ENCODE measurements around the gene APOL4.
"Not testable (repeated sequence)": the region's sequence is repeated elsewhere in the genome, so short reads cannot be mapped to it uniquely, and the experiment has no call there.

APOL4 gene, protein sequence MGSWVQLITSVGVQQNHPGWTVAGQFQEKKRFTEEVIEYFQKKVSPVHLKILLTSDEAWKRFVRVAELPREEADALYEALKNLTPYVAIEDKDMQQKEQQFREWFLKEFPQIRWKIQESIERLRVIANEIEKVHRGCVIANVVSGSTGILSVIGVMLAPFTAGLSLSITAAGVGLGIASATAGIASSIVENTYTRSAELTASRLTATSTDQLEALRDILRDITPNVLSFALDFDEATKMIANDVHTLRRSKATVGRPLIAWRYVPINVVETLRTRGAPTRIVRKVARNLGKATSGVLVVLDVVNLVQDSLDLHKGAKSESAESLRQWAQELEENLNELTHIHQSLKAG
- 0.99 to 97.1 (median 19.9) reads per million in 18 experiments for total RNA-seq

GRCh38 chr22:36201630-36202319 lies at the start of gene APOL4:
TSS of gene APOL4 (minus strand) at chr22:36201809. CDS start at chr22:36201734, 75 bp downstream.
- DNase-seq, result peak; percentile 79 to 92

DNA sequence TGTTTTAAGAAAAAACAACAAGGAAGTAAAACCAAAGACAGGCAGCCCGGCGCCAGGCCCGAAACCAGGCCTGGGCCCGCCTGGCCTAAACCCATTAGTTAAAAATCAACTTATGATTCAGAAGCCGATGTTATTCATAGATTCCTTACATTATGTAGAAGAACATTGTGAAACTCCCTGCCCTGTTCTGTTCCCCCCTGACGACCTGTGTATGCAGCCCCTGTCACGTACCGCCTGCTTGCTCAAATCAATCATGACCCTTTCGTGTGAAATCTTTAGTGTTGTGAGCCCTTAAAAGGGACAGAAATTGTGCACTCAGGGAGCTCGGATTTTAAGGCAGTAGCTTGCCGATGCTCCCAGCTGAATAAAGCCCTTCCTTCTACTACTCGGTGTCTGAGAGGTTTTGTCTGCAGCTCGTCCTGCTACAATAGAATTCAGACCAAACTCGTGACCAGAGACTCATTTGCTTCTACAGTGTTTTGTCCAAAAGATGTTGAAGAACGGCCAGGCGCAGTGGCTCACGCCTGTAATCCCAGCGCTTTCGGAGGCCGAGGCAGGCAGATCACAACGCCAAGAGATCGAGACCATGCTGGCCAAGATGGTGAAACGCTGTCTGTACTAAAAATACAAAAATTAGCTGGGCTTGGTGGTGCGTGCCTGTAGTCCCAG lies 48.8 kb upstream of the APOL4 start:
- DNase-seq, result not testable (repeated sequence)

DNA sequence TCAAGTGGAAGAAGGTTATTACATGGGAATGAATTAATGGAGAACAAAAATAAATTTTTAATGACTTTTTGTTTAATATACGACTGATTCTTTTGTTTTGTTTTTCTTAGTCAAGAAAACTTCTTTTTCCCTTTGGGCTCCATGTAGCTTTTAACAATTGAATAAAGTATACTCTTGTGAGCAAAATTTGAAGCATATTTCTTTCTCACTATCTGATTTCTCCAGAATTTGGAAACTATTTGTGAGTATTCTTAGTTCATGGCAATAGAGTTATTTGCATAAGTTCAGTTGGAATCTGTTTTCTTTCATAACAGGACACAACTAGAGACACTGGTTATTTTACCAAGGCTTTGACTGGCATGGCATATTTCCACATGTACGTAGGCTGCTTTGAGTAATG lies 47.6 kb upstream of the APOL4 start:
- no peak for DNase-seq

- no peak for DNase-seq
Observed at GRCh38 chr22:36247955-36248354, 46.3 kb upstream of the APOL4 start.

DNA sequence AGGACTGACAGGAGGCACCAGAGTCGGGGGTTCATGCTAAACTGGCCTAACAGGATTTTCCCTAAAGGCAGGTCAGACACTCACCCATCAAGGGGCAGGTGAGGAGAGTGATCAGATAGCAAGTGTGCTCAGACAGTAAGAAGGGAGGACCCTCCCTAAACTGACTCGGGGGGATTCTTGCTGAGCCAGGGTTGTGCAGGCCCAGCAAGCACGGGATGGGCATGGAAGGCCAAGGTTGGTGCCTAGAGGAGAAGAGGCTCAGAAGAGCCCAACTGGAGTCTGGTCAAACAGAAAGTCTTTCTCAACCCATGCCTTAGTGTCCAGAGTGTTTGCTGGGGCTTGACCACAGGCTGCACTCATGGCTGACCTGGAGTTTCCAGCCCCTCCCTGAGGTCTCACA lies 45.1 kb upstream of the APOL4 start:
- DNase-seq, result no peak

DNA sequence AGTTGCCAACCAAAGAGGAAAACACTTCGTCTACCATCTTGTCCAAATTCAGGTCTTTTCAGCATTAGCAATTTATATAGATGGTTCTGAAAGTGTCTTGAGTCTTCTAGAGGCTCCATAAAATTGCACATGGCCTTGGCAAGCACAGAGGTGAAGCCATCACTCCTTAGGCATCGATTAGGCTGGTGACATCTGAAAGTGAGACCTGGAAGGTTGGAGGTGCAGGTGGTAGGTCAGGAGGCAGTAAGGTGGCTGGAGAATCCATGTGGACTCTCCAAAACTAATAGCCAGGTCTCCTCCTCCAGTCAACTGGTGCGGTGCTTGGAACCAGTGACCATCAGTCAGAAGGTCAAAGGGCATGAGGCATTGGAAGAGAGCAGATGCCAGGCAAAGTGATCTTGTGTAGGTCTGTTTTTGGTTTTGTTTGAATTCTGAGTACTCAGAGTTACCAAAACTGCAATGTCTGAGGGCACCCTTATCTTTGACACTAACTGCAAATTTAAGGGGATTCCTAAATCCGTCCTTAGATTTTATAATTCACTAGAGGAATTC lies 44.3 kb upstream of the APOL4 start:
- DNase-seq, result no peak

DNA sequence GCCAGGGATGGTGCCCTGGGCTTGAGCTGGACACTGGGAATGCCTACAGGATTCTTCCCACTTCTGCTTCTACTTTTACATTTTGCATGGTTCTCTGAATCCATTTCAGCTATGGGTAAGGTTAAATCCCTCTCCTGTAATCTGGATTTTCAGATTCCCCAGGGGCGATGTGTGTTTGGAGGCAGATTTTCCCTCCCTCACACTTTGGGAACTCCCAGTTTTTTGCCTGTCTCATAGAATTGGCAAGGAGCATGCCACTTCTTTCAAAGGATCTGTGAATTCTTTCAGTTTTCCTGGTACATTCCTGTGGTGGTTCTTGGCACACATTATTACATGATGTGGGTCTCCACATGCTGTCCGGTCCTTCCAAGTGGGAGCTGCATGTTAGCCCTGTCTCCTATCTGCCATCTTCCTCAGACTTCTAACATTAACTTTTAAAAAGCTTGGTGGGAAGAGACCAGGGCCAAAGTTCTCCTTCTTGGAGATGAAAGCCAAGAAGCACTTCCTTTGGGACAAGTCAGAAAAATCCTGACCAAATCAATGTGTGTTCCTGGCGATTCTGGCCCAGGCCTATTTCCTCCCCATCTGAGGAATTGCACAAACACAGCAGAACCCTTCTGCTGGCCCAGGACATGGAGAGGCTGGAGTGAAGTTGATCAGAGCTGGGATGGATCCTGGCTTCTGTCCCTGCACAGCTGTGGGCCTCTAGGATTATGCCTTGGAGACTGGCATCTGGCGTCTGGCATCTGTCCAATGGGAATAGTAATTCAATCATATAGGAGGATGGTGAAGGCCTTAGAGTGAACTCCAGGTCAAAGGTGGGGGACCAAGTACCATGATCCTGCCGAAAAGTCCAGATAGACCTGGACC lies 43.1 kb upstream of the APOL4 start:
- no peak for DNase-seq

GRCh38 chr22:36243986-36244385 lies 42.4 kb upstream of the APOL4 start:
- DNase-seq, result no peak

DNA sequence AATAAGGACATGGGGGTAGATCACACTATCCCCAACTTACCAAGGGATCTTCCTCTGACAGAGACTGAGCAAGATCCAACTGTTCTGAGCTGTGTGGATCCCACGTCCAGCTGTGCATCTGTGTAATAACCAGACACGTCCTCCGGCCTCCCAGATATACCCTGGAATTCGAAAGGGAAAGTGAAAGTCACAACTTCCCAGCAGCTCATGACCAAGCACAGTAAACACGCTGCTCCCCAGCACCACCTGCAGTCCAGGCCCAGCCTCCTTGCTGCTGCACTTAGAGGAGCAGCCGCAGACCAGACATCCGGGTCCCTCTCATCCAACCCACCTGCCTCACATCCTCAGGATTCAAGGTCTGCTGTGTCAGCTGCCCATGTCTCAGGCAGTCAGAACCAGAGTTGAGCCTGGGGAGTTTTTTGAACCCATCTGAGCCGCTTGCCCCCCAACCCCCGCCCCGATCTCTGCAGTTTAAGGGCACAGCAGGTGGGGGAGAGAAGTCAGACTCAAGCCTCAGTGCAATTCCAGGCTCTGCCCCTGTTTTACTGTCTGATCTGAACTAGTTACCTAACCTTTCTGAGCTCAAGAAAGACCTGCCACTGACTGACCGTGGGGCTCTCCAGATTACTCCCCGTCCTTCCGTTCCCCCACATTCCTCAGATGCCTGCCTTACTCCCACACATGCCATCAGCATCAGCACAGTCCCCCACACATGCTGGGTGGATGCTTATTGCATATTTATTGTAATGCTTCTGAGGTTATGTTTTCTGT lies 38.0 kb upstream of the APOL4 start, which contains the start of gene APOL2:
Gene APOL2, minus strand, starts transcription at position 127 of the 771 bp plus-strand sequence. CDS start 6,365 bp downstream, outside the sequence.
- peak; percentile 92 to 94 for DNase-seq

DNA sequence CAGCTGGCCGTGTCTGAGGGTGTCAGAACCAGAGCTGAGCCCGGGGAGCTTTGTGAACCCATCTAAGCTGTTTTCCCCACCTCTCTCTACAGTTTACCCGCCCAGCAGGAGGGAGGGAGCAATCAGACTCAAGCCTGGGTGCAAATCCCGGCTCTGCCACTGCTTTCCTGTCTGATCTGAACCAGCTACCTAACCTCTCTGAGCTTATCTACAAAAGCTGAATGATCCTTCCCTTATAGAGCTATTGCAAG lies 37.5 kb upstream of the APOL4 start:
- no peak for DNase-seq

DNA sequence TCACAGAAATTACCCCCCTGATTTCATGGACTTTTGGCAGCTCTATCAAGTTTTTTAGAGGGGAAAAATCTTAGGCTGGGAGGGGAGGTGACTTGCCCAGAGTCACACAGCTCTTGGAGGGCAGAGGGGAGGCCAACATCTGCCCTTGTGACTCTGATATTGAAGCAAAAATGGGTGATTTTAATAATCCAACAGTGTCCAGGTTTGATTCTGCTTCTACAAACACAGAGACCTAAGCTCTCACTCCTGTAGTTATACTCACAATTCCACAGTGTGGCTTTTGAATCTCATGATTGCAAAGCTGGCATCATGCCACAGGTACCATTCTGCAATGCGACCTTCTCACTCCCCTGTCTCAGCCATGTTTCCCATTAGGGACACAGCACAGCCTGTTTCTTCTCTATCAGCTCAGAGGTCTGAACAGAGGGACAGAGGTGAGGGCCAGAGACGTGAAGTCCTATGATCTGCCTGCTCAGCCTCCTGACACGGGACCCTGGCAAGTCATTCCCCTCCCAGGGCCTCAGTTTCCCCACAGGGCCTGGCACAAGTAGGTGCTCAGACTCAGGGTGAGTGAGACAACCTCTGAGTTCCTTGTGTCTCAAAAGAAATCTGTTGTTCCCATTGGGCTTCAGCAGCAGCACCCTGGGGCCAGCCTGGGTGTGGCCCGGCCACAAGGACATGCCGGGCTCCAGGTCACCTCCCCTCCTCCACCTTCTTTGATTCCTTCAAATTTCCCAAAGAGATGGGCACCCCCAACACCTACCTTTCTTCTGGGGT lies 37.0 kb upstream of the APOL4 start:
- DNase-seq, result peak in 1 of 2 donors; percentile 35

DNA sequence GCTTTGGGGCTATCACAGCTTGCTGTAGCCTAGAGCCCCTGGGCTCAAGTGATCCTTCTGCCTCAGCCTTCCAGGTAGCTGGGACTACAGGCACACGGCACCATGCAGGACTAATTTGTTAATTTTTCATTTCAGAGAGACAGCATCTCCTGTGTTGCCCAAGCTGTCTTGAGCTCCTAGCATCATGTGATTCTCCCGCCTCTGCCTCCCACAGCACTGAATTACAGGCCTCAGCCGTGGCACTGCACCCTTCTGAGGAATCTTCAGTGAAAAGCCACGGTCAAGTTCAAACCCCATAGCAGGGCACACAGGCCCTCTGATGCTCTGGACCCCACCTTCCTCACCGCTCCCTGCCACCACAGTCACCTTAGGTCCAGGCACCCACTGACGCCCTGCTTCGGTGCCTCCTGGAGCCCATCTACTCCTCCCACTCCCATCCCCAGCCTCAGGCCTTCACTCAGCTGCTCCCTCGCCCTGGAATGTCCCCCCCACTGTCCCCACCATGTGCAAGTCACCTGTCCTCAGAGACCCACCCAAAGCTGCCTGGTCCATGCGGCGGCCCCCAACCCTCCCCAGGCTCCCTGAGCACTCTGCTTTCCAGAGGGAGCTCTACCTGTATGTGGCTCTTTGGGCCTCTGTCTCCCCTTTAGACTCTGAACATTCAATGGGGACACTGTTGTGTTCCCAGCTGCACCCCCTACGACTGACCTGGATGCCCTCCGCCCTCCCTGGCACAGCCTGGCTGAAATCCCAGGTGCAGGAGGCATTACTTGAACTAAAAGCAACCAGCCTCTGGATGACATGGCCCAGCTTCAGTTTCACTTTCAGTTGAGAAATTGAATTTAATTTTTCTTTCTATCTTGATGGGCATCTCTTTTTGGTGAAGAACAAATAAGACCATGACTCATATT lies 36.1 kb upstream of the APOL4 start:
- DNase-seq, result peak; percentile 64 to 79

DNA sequence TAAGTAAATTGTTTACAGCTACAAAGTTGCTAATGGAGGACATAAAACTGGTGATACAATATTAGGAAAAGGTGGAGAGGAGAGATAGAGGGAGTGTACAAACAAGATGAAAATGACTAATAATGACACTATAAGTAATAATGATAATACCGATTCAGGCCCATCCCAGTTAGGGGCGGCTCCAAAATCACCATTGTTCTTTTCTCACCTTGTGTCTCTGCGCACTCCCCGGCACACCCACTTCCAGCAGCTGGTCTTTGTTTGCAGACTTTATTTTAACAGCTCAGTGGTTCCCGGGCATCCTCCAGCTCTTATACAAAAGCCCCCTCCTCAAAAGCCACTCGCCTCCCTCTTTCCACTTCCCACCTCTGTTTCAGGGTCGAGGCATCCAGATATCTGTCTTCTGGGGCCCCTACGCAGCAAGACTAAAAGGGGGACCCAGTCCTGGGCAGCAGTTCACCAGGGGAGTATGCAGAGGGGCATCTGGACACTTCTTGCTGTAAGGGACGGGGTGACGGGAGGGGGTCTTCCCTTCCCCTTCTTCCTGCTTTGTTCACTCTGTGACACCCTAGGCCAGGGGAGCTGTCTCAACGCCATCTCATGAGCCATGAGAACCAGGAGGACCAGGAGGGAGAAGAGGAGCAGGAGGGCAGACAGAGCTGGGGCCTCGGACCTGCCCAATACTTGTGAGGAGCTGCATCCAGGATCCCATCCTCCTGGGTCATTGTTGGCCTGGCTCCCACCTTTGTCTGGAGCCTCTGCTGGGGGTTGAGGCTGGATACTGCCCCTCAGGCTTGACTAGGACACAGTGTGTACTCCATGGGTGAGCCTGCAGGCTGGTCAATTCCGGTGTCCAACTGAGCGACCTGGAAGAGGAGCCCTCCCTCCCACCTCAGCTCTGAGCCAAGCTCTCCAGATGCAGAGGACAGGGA lies 35.0 kb upstream of the APOL4 start:
- no peak for DNase-seq

GRCh38 chr22:36235585-36235984 lies 34.0 kb upstream of the APOL4 start:
- no peak for DNase-seq

- no peak for DNase-seq
Observed at GRCh38 chr22:36234919-36235318, 33.3 kb upstream of the APOL4 start.

GRCh38 chr22:36234213-36234612 lies 32.6 kb upstream of the APOL4 start:
- no peak for DNase-seq

GRCh38 chr22:36233796-36234195 lies 32.2 kb upstream of the APOL4 start:
- no peak for DNase-seq

GRCh38 chr22:36232715-36233401 lies 31.2 kb upstream of the APOL4 start:
- no peak for DNase-seq
